Measurements from ENCODE around the gene ATP5MK. TPM values are rescaled to one million over a fixed set of nuclear protein-coding genes. Genes with fewer than 3 reads are reported as not detected.

Gene ATP5MK
- total RNA-seq, 1 experiment from 2014 or later: 111 TPM

DNA sequence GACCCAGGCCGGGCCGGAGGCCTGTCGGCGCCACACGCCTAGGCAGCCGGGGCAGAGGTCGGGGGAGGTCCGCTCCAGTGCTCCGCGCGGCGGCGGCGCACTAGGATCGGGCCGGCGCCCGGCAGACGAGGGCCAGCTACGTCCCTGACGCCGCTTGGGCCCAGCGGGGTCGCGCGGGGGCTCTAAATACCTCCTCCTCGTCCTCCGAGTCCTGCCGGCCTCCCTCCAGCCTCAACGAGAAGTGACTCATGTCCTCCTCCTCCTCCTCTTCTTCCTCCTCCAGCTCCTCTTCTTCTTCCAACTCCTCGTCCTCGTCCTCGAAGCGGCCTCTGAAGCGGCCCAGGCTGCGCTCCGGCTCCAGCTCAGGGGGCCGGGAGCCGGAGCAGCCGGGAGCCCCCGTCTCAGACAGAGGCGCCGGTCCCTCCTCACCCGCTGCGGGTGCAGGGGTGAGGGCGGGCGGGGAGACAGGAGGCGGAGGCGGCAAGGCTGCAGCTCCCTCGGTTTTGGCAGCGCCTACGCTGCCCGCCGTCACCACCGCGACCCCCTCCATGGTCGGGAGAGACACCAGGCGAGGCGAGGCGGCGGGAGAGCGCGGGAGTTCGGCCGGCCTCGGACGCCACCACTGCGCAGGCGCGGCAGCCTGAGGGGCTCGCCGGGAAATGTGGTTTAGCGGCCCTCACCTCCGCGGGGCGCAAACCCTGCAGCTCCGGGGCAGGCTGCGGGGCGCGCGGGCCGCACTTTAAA is 45.6 kb downstream of the ATP5MK start, which contains the start of gene PCGF6:
Gene PCGF6, minus strand, starts transcription at position 624 of the 744 bp plus-strand sequence. Its CDS starts 74 bp downstream, at position 550.
- ChIA-PET POLR2A (ENCODE audit: unreplicated experiment) (no interaction called here), CTCF (no interaction called here)
- BruUV-seq (replicated peaks): no TSS peak
- H2AFZ ChIP-seq (ENCODE audit: low read length): peak within 1 kb of the TSS; percentile 100
- H3K79me2 ChIP-seq (ENCODE audit: low read length): peaks cover 28% of the 10 kb centered on the region
- H3K4me1 ChIP-seq (ENCODE audit: insufficient read depth, low read length): peaks cover 4% of the 10 kb centered on the region; the same call in 1 of the 2 replicates
- peak within 1 kb of the TSS; percentile 73 for H3K4me3 ChIP-seq (ENCODE audit: low read length)
- intact Hi-C loops (cut with micrococcal nuclease): no loop called here
- H3K27me3 ChIP-seq (ENCODE audit: low read length): no peaks in the 10 kb centered on the region
- DNase-seq (peak; percentile 71), ATAC-seq (peak; percentile 91)
- H3F3A ChIP-seq (ENCODE audit: low read length, unreplicated experiment): no peaks in the 10 kb centered on the region
- no peaks in the 10 kb centered on the region for H3K9me3 ChIP-seq (ENCODE audit: low read length)
- peak within 1 kb of the TSS; percentile 39; the same call in 1 of the 2 replicates for H3K27ac ChIP-seq (ENCODE audit: low read length)
- no peaks in the 10 kb centered on the region for H4K20me1 ChIP-seq (ENCODE audit: low read length)
- H3K4me2 ChIP-seq (ENCODE audit: low read length): peak within 1 kb of the TSS; percentile 97
- H3K9ac ChIP-seq (ENCODE audit: low read length): peak within 1 kb of the TSS; percentile 84
- TF ChIP-seq EZH2 (IDR thresholded peaks at IDR 0.05; ENCODE audit: low read length, unreplicated experiment) (no peak), EZH2phosphoT487 (IDR thresholded peaks at IDR 0.05; ENCODE audit: borderline replicate concordance, low read length) (no peak)
- TF ChIP-seq, protein P1, sequence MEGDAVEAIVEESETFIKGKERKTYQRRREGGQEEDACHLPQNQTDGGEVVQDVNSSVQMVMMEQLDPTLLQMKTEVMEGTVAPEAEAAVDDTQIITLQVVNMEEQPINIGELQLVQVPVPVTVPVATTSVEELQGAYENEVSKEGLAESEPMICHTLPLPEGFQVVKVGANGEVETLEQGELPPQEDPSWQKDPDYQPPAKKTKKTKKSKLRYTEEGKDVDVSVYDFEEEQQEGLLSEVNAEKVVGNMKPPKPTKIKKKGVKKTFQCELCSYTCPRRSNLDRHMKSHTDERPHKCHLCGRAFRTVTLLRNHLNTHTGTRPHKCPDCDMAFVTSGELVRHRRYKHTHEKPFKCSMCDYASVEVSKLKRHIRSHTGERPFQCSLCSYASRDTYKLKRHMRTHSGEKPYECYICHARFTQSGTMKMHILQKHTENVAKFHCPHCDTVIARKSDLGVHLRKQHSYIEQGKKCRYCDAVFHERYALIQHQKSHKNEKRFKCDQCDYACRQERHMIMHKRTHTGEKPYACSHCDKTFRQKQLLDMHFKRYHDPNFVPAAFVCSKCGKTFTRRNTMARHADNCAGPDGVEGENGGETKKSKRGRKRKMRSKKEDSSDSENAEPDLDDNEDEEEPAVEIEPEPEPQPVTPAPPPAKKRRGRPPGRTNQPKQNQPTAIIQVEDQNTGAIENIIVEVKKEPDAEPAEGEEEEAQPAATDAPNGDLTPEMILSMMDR (conservative IDR thresholded peaks at IDR 0.05; ENCODE audit: low read depth, low read length): no peak
- no peaks in the 10 kb centered on the region; the same call in 1 of the 2 replicates for H3K36me3 ChIP-seq (ENCODE audit: low read depth, low read length)
- no peaks in the 10 kb centered on the region for H3K9me2 ChIP-seq (replicated peaks; ENCODE audit: low read length)

DNA sequence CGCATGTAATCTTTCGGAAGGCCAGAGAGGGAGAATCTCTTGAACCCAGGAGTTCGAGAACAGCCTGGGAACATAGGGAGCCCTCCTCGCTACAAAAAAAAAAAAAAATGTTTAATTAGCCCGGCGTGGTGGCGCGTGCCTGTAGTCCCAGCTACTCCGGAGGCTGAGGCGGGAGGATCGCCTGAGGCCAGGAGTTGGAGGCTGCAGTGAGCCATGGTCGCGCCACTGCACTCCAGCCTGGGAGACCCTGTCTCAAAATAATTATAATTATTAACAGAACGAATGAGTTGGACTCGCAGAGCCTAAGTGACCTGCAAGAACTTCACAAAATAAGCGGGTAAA is 46.1 kb downstream of the ATP5MK start:
- Histone ChIP-seq H3K27me3 (ENCODE audit: low read length) (no peaks in the 10 kb centered on the region), H3K9me3 (ENCODE audit: low read length) (no peaks in the 10 kb centered on the region), H3K79me2 (ENCODE audit: low read length) (peaks cover 28% of the 10 kb centered on the region), H3K4me2 (ENCODE audit: low read length) (peak overlapping the region; percentile 97), H3K9me2 (replicated peaks; ENCODE audit: low read length) (no peaks in the 10 kb centered on the region), H3K4me3 (ENCODE audit: low read length) (peak overlapping the region; percentile 73), H4K20me1 (ENCODE audit: low read length) (no peaks in the 10 kb centered on the region), H3K27ac (ENCODE audit: low read length) (no peak overlapping the region), H2AFZ (ENCODE audit: low read length) (peak overlapping the region; percentile 100), H3F3A (ENCODE audit: low read length, unreplicated experiment) (no peaks in the 10 kb centered on the region), H3K4me1 (ENCODE audit: insufficient read depth, low read length) (peaks cover 4% of the 10 kb centered on the region; the same call in 1 of the 2 replicates), H3K9ac (ENCODE audit: low read length) (peak overlapping the region; percentile 84), H3K36me3 (ENCODE audit: low read depth, low read length) (peaks cover 2% of the 10 kb centered on the region; the same call in 1 of the 2 replicates)
- no TSS peak for BruUV-seq (replicated peaks)
- DNase-seq (no peak), ATAC-seq (no peak; the same call in 1 of the 2 replicates)
- TF ChIP-seq EZH2phosphoT487 (IDR thresholded peaks at IDR 0.05; ENCODE audit: borderline replicate concordance, low read length) (no peak), EZH2 (IDR thresholded peaks at IDR 0.05; ENCODE audit: low read length, unreplicated experiment) (no peak)
- TF ChIP-seq, protein P1 (conservative IDR thresholded peaks at IDR 0.05; ENCODE audit: low read depth, low read length): no peak
- intact Hi-C loops (cut with micrococcal nuclease): no loop called here
- ChIA-PET CTCF (no interaction called here), POLR2A (ENCODE audit: unreplicated experiment) (no interaction called here)

Small RNA genes lying within 50 kb of the gene (microRNA-seq; reads per million reads assigned to microRNA genes)
- 2,067 reads per million, percentile 87 among the genes with 10 or more reads in this experiment for gene MIR1307 (ENCODE audit: unreplicated experiment)

Other genes with a start within 250 kb of the ATP5MK start
- gene NT5C2, start 203.2 kb downstream of the ATP5MK start, total RNA-seq (2014; rRNA removed): 48.3 and 74.6 TPM in 2 replicates
- not detected in 2 replicates for gene RPEL1, start 150.6 kb downstream of the ATP5MK start, total RNA-seq (2014; rRNA removed)
- not detected in 2 replicates for gene INA, start 119.3 kb downstream of the ATP5MK start, total RNA-seq (2014; rRNA removed)
- gene PCGF6, start 45.3 kb downstream of the ATP5MK start, total RNA-seq (2014; rRNA removed): 8.8 and 11.6 TPM in 2 replicates
- 7.0 and 8.4 TPM in 2 replicates for gene TAF5, start 28.5 kb downstream of the ATP5MK start, total RNA-seq (2014; rRNA removed)
- gene PDCD11, start 151 bp upstream of the ATP5MK start, total RNA-seq (2014; rRNA removed): 41.9 and 50.9 TPM in 2 replicates
- gene CALHM2, start 55.9 kb upstream of the ATP5MK start, total RNA-seq (2014; rRNA removed): 1.3 and 2.0 TPM in 2 replicates
- not detected in 2 replicates for gene CALHM1, start 62.4 kb upstream of the ATP5MK start, total RNA-seq (2014; rRNA removed)
- gene CALHM3, start 82.8 kb upstream of the ATP5MK start, total RNA-seq (2014; rRNA removed): 2.3 and 4.1 TPM in 2 replicates
- gene NEURL1, start 97.2 kb upstream of the ATP5MK start, total RNA-seq (2014; rRNA removed): 1.7 and 3.5 TPM in 2 replicates

All from PC-3 (cell line).